Muscle layer of colon (tissue), 2 donors: ENCODE data around the gene GAL3ST2.
"Not testable (repeated sequence)": the region's sequence is repeated elsewhere in the genome, so short reads cannot be mapped to it uniquely, and the experiment has no call there.

Experiments used
- H3K27ac ChIP-seq: one replicate; pipeline ENCODE4 v1.7.0; 2013; ENCODE audit warnings: low read depth, mild to moderate bottlenecking, low read length, moderate library complexity
- H3K27me3 ChIP-seq, 2 donors: one replicate each; pipeline ENCODE4 v1.7.0; 2013; ENCODE audit warnings: low read length in 2 of 2, mild to moderate bottlenecking in 2 of 2; ENCODE audit not compliant: insufficient read depth in 2 of 2, control insufficient read depth in 1 of 2
- H3K36me3 ChIP-seq: one replicate; pipeline ENCODE4 v1.7.0; 2013; ENCODE audit warnings: mild to moderate bottlenecking, low read length; ENCODE audit not compliant: insufficient read depth
- H3K4me1 ChIP-seq: one replicate; pipeline ENCODE4 v1.7.0; 2013; ENCODE audit warnings: mild to moderate bottlenecking, low read length; ENCODE audit not compliant: insufficient read depth
- H3K4me3 ChIP-seq, 2 donors: one replicate each; pipeline ENCODE4 v1.7.0; 2013; ENCODE audit warnings: low read length in 2 of 2, low read depth in 1 of 2, mild to moderate bottlenecking in 1 of 2, moderate library complexity in 1 of 2
- H3K9ac ChIP-seq: one replicate; pipeline ENCODE4 v1.7.0; 2013; ENCODE audit warnings: low read length
- H3K9me3 ChIP-seq: one replicate; pipeline ENCODE4 v1.7.0; 2013; ENCODE audit warnings: mild to moderate bottlenecking, low read length
- donor health status: abdominal sarcoma.
- donor health status: Adenocarcinoma of cecum.

GAL3ST2 gene

DNA sequence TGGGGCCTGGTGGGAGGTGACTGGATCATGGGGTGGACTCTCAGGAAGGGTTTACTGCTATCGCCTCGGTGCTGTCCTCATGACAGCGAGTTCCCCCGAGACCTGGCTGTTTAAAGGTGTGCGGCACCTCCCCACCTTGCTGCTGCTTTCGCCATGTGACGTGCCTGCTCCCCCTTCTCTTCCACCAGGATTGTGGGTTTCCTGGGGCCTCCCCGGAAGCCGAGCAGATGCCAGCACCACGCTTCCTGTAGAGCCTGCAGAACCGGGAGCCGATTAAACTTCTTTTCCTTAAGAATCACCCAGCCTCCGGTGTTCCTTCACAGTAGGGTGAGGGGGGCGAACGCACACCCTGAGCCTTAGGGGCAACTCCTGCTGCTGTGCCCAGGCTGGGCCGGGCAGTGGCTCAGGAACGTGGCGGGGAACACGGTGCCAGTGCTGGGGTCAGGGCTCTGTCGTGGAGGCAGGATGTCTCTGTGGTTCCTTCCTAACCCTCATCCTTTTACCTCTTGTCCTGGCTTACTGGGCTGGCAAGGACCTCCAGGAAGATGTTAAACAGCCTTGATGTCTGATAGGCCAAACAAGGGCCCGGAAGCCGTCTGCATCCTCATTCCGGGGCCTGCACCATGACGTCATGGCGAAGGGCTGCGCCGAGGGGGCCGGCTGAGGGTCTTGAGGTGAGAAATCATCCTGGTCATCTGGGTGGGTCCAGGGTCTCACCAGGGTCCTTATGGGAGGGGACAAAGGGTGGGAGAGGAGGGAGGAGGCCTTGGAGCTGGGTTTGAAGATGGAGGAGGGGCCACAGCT is 45.0 kb downstream of the GAL3ST2 start:
- Histone ChIP-seq H3K27ac (no peak overlapping the region), H3K36me3 (no peaks in the 10 kb centered on the region), H3K9ac (no peak overlapping the region), H3K27me3 (peaks cover 0 to 6% of the 10 kb centered on the region in 2 donors), H3K9me3 (no peaks in the 10 kb centered on the region), H3K4me3 (no peak overlapping the region), H3K4me1 (no peaks in the 10 kb centered on the region)

DNA sequence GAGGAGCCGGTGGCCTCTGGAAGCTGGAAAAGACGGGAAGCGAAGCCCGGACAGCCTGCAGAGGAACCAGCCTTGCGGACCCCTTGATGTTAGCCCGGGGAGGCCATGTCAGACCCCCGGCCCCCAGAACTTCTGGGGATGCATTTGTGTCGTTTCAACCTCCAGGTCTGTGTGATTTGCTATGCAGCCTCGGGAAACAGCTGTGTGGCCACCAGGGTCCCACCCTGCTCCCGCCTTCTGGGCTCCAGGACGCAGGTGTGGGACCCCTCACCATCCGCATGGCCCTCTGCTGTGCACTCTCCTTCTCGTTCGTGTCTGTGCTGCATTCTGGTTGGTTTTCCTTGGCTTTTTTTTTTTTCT is 45.6 kb downstream of the GAL3ST2 start:
- Histone ChIP-seq H3K27ac (no peak overlapping the region), H3K9ac (no peak overlapping the region), H3K9me3 (peaks cover 4% of the 10 kb centered on the region), H3K4me1 (no peaks in the 10 kb centered on the region), H3K27me3 (no peaks in the 10 kb centered on the region), H3K36me3 (no peaks in the 10 kb centered on the region), H3K4me3 (no peak overlapping the region)

DNA sequence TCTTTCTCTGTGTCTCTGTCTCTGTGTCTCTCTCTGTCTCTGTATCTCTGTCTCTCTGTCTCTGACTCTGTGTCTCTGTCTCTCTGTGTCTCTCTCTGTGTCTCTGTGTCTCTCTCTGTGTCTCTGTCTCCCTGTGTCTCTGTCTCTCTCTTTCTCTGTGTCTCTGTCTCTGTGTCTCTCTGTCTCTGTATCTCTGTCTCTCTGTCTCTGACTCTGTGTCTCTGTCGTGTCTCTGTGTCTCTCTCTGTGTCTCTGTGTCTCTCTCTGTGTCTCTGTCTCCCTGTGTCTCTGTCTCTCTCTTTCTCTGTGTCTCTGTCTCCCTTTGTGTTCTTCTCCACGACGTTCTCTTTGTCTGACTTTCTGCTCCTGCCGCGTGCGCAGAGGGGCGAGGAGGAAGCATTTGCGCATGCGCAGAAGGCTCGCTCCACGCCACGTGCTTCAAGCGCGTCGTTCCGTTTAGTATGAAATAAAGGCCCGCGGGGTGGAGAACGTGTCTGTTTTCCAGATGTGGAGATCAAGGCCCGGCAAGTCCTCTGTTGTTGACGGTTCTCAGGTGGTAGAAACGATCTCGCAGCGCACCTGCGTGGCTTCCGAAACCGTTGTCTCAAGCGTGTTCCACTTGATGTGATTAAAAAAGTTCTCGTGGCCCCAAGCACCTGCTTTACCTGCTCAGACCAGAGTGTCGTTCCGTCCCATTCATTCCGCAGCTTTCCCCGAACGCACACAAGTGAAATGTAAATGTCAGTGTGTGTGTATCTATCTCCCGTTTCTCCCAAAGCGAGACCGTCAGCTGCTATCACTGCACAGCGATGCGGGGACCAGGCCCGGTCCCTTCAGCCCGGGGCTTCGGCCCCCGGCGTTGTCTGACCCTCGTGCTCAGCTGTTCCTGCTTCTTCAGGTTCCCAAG is 47.2 kb downstream of the GAL3ST2 start:
- not testable (repeated sequence) for H3K4me3 ChIP-seq, H3K4me1 ChIP-seq, H3K9me3 ChIP-seq, H3K27me3 ChIP-seq, H3K27ac ChIP-seq, H3K9ac ChIP-seq, H3K36me3 ChIP-seq

DNA sequence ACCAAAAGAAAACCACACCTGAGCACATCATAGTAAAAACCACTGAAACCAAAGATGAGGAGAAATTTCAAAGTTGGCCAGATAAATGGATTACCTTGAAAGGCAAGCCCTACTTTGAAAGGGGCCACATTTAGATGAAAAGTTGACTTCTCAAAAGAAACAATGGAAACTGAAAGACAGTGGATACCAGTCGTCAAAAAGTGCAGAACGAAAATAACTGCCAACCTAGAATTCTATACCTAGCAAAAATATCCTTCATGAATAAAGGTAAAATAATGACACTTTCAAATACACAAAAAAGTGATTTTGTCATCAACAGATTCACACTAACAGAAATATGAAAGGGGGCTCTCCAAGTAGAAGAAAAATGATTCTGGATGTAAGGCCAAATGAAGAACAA is 50.8 kb downstream of the GAL3ST2 start:
- H3K27ac ChIP-seq, result no peak overlapping the region
- no peaks in the 10 kb centered on the region for H3K36me3 ChIP-seq
- no peaks in the 10 kb centered on the region for H3K4me1 ChIP-seq
- no peaks in the 10 kb centered on the region for H3K27me3 ChIP-seq
- no peak overlapping the region for H3K4me3 ChIP-seq
- peaks cover 7% of the 10 kb centered on the region for H3K9me3 ChIP-seq
- no peak overlapping the region for H3K9ac ChIP-seq

DNA sequence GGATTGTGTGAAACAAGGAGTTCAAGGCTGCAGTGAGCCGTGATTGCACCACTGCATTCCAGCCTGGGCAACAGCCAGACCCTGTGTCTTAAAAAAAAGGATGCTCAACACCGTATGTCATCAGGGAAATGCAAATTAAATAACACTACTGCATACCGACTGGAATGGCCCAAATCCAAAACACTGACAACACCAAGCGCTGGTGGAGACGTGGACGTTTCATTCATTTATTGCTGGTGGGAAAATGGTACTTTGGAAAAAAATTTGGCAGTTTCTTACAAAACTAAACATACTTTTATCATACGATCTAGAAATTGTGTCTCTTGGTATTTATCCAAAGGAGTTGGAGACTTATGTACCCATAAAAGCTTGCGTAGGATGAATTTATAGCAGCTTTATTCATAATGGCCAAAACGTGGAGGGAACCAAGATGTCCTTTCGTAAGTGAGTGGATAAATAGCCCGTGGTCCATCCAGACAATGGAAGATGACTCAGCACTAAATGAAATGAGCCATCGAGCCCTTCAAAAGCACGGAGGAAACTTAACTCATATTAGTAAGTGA is 56.6 kb downstream of the GAL3ST2 start:
- H3K27ac ChIP-seq, result no peak overlapping the region
- H3K27me3 ChIP-seq, result no peaks in the 10 kb centered on the region
- H3K9me3 ChIP-seq, result no peaks in the 10 kb centered on the region
- no peak overlapping the region for H3K4me3 ChIP-seq
- no peaks in the 10 kb centered on the region for H3K36me3 ChIP-seq
- no peaks in the 10 kb centered on the region for H3K4me1 ChIP-seq
- no peak overlapping the region for H3K9ac ChIP-seq

DNA sequence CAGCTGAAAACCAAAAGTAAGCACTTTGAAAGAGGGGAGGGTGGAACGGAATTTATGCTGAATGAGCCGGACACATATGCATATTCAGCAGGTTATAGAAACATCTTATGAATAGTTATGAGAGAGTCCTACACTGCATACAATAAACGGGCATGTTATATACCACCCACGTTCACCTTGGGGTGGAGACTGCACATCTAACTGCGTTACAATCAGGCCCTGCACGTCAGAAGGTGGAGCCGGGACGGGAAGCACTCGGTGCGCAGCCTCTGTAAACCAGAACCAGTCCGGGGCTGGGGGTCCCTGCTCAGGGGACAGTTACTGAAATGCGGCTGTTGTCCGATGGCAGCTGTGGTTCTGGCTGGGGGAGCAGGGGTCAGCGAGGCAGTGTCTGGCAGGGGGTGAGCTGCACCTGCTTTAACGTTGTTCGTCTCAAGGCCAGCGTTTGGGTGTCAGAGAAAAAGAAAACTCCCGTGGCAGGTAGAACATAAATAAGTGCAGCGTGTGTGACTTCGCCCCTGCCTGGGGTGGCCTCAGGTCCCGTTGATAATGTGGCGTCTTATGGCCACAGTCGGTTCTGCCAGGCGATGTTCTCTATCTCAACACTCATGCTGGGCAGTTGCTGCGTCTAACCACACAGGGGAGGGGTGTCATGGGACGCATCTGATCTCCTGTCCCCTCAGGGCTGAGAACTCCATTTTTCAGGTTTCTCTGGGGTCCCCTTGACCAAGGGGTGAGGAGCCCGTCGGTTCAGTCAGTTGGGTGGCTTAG is 57.3 kb downstream of the GAL3ST2 start:
- H3K27me3 ChIP-seq, result not testable (repeated sequence)

DNA sequence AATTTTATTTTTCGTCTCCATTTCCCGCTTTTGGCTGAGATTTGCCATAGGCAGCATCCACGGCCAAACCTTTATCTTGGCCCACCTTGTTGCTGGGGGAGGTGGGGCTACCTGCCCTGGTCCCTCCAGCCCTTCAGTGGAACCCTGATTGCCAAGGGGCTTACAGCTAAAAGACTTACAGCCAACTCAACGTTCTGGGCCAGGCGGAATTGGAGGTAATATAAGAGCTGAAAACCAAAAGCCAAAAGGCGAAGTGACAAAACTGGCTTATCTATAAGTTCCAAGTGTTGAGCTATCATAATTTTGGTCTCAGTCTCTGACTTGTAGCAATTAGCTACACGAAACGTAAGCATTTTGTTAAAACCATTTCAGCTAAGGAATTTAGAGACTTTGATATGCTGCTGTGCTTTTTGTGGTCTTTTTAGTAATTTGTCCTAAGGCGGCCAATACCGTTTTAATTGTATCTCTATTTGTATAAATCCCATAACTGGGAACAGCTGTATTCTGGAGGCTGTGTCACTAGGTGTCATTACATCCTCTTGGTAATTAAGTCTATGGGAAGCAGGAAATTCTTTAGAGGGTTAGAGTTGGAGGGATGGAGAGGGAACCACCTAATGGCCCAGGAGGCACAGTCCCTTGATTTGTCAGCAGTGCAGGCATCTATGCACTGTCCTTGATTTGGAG is 58.0 kb downstream of the GAL3ST2 start:
- H3K9ac ChIP-seq, result no peak overlapping the region
- H3K9me3 ChIP-seq, result no peaks in the 10 kb centered on the region
- no peaks in the 10 kb centered on the region for H3K36me3 ChIP-seq
- H3K27me3 ChIP-seq, result no peaks in the 10 kb centered on the region
- no peak overlapping the region for H3K4me3 ChIP-seq
- H3K4me1 ChIP-seq, result no peaks in the 10 kb centered on the region
- H3K27ac ChIP-seq, result no peak overlapping the region

More for the DNA sequence above, 57.3 kb downstream of the GAL3ST2 start:
- H3K36me3 ChIP-seq, H3K4me1 ChIP-seq, H3K9me3 ChIP-seq, H3K9ac ChIP-seq, H3K27ac ChIP-seq, H3K4me3 ChIP-seq: not testable (repeated sequence)

DNA sequence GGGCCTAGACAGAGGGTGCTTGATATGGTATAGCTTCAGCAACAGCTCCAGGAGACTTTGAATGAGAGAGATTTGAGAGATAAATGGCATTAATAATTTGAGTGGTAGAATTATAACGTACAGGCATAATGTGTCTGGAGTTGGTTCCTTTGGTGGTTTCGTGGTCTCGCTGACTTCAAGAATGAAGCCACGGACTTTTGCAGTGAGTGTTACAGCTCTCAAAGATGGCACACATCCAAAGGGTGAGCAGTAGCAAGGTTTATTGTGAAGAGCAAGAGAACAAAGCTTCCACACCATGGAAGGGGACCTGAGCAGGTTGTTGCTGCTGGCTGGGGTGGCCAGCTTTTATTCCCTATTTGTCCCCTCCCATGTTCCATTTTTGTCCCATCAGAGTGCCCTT is 59.0 kb downstream of the GAL3ST2 start:
- no peaks in the 10 kb centered on the region for H3K9me3 ChIP-seq

DNA sequence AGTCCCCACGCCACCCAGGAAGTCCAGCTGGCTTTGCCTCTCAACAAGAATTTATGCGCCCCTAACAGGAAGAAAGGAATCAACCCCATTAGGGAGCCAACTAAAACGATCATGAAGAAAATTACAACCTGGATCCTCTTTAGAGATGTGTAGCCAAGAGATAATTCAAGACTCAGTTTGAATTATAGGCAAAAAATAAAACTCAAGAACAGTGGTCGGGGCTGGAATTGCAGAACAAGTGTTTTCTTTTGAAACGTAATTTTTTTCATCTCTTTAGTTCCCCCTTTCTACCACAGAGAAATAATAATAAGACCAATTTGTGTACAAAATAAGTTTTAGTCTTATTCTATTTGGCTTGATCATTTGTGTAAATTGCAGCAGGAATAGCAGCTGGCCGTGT is 59.7 kb downstream of the GAL3ST2 start:
- H3K9ac ChIP-seq, result no peak overlapping the region
- no peaks in the 10 kb centered on the region for H3K4me1 ChIP-seq
- no peak overlapping the region for H3K27ac ChIP-seq

More for the DNA sequence above, 59.0 kb downstream of the GAL3ST2 start:
- Histone ChIP-seq H3K9ac (no peak overlapping the region), H3K36me3 (no peaks in the 10 kb centered on the region), H3K4me3 (no peak overlapping the region), H3K27ac (no peak overlapping the region), H3K4me1 (no peaks in the 10 kb centered on the region), H3K27me3 (no peaks in the 10 kb centered on the region)

DNA sequence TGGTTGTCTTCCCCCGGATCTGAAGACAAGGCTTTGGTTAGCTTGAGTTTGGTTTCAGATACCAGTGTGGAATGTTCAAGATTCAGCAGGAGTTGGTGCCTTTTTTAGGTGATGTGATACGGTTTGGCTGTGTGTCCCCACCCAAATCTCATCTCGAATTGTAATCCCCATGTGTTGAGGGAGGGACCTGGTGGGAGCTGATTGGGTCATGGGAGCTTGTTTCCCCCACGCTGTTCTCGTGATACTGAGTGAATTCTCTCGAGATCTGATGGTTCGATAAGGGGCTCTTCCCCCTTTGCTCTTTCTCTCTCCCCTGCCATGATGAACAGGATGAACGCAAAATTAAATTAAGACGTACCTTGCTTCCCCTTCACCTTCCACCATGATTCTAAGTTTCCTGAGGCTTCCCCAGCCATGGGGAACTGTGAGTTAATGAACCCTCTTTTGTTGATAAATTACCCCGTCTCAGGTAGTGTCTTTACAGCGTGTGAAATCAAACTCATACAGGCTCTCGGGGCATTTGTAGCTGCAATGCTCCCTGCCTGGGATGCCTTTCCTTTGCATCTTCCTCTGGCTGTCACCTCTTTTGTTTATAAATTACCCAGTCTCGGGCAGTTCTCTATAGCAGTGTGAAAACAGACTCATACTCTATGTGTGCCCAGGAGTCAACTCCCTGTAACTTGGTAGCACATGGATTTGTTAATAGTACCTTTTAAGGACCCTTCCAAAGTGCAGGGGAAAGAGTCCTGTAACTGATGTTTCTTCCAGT is 60.8 kb downstream of the GAL3ST2 start:
- Histone ChIP-seq H3K4me3 (no peak overlapping the region), H3K9me3 (no peaks in the 10 kb centered on the region), H3K9ac (no peak overlapping the region), H3K27me3 (no peaks in the 10 kb centered on the region), H3K36me3 (no peaks in the 10 kb centered on the region), H3K27ac (no peak overlapping the region), H3K4me1 (no peaks in the 10 kb centered on the region)

More for the DNA sequence above, 59.7 kb downstream of the GAL3ST2 start:
- H3K9me3 ChIP-seq, result no peaks in the 10 kb centered on the region
- no peaks in the 10 kb centered on the region for H3K36me3 ChIP-seq
- no peak overlapping the region for H3K4me3 ChIP-seq
- no peaks in the 10 kb centered on the region for H3K27me3 ChIP-seq
